GM12878 (cell line): ENCODE results near the gene FOXJ3. TPM values are rescaled to one million over a fixed set of nuclear protein-coding genes. Genes with fewer than 3 reads are reported as not detected.

Source experiments
- CEBPB ChIP-seq, 2 experiments: fragments of 150-350 bp in 1 of 2; IDR thresholded peaks; 2 replicates each; pipeline ENCODE4 v1.6.1; 2012 to 2014; ENCODE audit warnings: low read depth in 2 of 2, low read length in 2 of 2, borderline replicate concordance in 1 of 2, inconsistent platforms in 1 of 2
- RBBP5 ChIP-seq: fragments of 200-600 bp; sonication (generic); conservative IDR thresholded peaks from 2 replicates; pipeline ENCODE4 v1.6.1; 2016
- STAT1 ChIP-seq: fragments of 450-650 bp; conservative IDR thresholded peaks from 2 replicates; pipeline ENCODE4 v1.6.1; 2014; ENCODE audit warnings: antibody characterized with exemption, mild to moderate bottlenecking
- TCF3 ChIP-seq: IDR thresholded peaks from 2 replicates; pipeline ENCODE4 v1.6.1; 2012; ENCODE audit warnings: low read depth, mild to moderate bottlenecking, low read length, borderline replicate concordance; ENCODE audit not compliant: insufficient read depth
- ZBTB40 ChIP-seq: fragments of 450-650 bp; IDR thresholded peaks from 2 replicates; pipeline ENCODE4 v1.6.1; 2016; ENCODE audit warnings: mild to moderate bottlenecking, moderate library complexity, borderline replicate concordance
- ZNF592 ChIP-seq: fragments of 450-650 bp; IDR thresholded peaks from 2 replicates; pipeline ENCODE4 v1.6.1; 2017; ENCODE audit warnings: mild to moderate bottlenecking, moderate library complexity
- ZSCAN29 ChIP-seq: fragments of 450-650 bp; IDR thresholded peaks from 2 replicates; pipeline ENCODE4 v1.6.1; 2017; ENCODE audit warnings: mild to moderate bottlenecking, moderate library complexity
- polyA plus RNA-seq, 11 experiments: library from polyadenylated mRNA; depleted of rRNA in 4 of 11; unstranded in 6 of 11; stranded (reverse) in 5 of 11; fragments of >200 nt; fragmentation: Nextera tagmentation in 4 of 11; fragmentation: Illumina TruSeq in 1 of 11; extraction: Ambion mirVana in 4 of 11; extraction: Trizol in 1 of 11; gene quantifications; 1 replicate in 1 of 11; 2 replicates in 10 of 11; pipeline versions ENCODE4 v1.2.1 to v1.2.3, GENCODE V29; 2011 to 2016; ENCODE audit warnings: inconsistent platforms in 2 of 11, missing spikeins in 2 of 11, low read depth in 1 of 11
- total RNA-seq, 4 experiments: library from RNA; depleted of rRNA in 3 of 4; stranded (reverse); fragments of >200 nt in 3 of 4; fragmentation: Illumina TruSeq in 1 of 4; extraction: Trizol in 1 of 4; gene quantifications; 2 replicates each; pipeline versions ENCODE4 v1.2.1 to v1.2.3, GENCODE V29; 2013 to 2021

The FOXJ3 gene
- total and polyA plus RNA-seq, 10 of the 15 experiments (the other 5 are each of a cell fraction or from before 2014, with no cell fraction given) = 9.5 to 54.2 (median 24.7) TPM

- TF ChIP-seq ZNF592 (no peak), ZBTB40 (no peak), CEBPB (IDR thresholded peaks at IDR 0.05; ENCODE audit: borderline replicate concordance in 1 of 2, low read depth in 2 of 2, low read length in 2 of 2) (no peak), TCF3 (no peak), RBBP5 (no peak), STAT1 (no peak), ZSCAN29 (no peak)
- TF ChIP-seq, all 136 proteins: peak for 0
Observed at GRCh38 chr1:42163536-42164503, 171.2 kb downstream of the FOXJ3 start (continued).
